ENCODE data around the gene ALPP.
"Not testable (repeated sequence)": the region's sequence is repeated elsewhere in the genome, so short reads cannot be mapped to it uniquely, and the experiment has no call there.

ALPP gene

DNA sequence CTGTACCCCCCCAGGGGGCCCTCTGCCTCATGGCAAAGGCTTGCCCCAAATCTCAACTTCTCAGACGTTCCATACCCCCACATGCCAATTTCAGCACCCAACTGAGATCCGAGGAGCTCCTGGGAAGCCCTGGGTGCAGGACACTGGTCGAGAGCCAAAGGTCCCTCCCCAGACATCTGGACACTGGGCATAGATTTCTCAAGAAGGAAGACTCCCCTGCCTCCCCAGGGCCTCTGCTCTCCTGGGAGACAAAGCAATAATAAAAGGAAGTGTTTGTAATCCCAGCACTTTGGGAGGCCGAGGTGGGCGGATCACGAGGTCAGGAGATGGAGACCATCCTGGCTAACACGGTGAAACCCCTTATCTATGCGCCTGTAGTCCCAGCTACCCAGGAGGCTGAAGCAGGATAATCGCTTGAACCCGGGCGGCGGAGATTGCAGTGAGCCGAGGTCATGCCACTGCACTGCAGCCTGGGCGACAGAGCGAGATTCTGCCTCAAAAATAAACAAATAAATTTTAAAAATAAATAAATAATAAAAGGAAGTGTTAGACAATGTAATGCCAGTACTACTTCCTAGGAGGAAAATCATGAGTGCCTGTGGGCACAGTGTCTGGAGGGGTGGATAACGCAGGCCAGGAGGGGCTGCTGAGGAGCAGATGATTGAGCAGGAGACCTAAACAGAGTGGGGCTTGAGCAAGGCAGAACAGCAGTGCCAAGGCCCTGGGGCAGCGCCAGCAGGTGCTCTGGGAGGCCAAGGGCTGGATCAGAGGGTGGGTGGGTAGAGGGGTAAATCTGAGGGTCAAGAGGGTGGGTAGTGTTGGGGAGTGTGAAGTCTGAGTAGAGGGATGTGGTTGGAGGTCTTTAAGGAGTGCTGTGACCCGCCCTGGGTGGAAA lies 4.0 kb downstream of the ALPP start:
- DNase-seq, result no peak

DNA sequence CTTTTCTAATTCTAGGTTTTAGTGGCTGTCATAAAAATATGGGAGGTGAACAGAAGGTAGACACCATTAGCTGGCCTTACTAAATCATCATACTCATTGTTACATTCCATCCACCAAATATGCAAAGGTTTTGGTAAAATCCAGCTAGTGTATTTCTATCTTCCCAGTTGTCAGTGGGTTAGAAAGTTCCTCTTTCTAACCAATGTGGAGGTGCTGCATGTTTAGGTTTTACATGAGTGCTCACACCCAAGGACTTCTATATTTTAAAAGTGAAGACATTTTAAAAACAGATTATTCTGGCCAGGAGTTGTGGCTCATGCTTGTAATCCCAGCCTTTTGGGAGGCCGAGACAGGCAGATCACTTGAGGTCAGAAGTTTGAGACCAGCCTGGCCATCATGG lies 5.9 kb downstream of the ALPP start:
- no peak for DNase-seq

DNA sequence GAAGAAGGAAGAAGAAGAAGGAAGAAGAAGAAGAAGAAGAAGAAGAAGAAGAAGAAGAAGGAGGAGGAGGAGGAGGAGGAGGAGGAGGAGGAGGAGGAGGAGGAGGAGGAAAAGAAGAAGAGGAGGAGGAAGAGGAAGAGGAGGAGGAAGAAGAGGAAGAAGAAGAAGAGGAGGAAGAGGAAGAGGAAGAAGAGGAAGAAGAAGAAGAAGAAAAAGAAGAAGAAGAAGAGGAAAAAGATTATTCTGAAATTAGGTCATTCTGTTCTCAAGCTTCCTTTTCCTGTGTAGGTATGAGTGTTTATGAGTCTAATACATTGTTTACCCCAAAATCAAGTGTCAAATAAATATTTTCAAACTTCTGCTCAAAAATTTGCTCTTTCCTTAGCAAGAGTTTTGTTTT lies 6.5 kb downstream of the ALPP start:
- not testable (repeated sequence) for DNase-seq

DNA sequence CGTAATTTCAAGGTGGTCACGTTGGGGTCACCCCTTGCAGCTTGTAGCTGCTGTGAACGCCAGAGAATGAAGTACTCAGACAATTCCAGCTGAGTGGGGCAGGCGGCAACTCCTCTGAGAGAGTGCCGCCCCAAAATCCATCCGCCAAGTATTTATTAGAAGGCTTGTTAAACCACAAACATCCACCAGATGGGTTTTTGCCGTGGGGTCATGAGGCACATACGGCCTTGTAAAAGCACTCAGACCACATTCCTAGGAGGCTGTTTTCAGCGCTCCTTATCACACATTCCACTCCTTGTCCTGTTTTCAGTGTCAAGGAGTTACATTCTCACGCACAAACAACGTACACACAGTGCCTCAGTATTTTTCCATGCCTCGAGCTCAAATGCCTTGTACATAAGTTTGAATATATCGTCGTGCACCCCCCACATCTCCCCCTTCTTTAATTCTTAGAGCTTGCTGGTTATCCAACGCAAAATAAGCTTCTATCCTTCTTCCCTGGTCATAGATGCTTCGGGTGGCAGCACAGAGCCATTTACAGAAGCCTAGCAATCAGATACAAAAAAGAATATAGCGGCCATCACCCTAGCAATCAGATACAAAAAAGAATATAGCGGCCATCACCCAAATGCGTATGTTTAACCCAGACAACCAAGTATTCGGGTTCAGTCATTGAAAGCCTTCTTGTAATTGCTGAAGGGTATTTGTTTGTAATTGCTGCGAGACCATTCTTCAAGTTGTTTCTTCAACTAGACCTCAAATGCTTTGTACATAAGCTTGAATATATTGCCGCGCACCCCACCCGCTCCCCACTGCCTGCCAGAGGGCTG lies 7.3 kb downstream of the ALPP start:
- no peak for DNase-seq

GRCh38 chr2:232386490-232386739 lies 7.9 kb downstream of the ALPP start:
- DNase-seq, result no peak

GRCh38 chr2:232386740-232387450 lies 8.3 kb downstream of the ALPP start:
- DNase-seq, result no peak

- no peak for DNase-seq
These were observed 9.1 kb downstream of the ALPP start for GRCh38 chr2:232387451-232388171.

DNA sequence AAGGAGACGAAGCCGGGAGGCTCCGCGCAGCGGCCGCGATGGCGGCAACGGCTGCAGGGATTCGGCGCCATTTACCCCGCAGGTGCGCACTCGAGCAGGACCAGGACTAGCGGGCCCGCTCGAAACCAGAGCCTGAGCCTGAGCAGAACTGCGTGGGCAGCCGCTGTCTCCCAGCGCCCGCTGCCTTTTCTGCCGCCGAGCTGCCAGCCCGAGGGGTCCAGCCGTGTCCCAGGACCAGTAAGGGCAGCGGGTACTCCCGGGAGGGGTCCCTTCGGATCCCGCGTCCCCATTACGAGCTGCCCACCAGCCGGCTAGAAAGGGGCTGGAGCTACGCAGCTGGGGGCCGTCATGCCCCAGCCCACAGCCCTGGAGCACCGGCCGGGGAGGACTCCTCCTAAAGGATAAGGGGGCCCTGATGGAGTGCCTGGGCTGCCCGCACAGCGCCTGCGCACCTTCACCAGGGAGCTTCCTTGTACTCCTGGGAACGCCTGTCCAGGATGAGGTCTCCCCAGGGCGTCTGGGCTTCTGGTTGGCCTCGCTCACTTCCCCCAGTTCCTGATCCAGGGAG lies 9.9 kb downstream of the ALPP start:
- no peak for DNase-seq

DNA sequence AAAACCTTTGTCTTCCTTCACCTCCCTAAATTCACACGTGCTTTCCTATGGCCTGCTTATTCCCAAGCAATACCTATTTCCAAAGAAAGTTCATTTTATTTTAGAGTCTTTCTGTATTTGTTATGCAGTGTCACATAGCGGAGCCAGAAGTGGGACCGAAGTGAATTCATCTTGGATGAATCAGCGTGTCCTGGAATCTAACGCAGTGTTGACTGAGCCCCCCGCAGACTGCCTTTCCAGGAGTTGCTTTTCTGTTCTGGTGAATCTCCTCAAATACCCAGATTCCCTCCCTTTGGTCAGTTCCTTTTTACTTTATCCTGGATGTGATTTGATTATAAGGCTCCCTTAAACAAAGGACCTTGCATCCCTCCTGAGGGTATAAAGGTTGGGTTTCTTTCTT lies 10.8 kb downstream of the ALPP start:
- no peak for DNase-seq

DNA sequence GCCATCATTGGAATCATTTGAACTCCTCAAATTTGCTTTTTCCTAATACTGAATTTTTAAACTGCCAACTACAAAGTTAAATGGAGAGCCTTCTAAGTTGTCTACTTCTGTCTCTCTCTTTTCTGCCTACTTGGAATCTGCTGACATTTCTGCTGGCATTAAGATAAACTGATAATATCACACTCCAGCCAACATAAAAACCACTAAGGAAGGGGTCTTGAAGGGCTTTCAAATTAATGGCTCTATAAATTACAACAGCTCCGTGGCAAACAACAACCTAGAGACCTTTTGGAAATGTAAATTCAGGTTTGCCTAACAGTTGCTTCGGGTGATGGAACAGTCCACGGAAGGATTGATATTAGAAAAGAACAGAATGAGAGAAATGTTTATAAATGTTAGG lies 12.1 kb downstream of the ALPP start:
- DNase-seq, result no peak

DNA sequence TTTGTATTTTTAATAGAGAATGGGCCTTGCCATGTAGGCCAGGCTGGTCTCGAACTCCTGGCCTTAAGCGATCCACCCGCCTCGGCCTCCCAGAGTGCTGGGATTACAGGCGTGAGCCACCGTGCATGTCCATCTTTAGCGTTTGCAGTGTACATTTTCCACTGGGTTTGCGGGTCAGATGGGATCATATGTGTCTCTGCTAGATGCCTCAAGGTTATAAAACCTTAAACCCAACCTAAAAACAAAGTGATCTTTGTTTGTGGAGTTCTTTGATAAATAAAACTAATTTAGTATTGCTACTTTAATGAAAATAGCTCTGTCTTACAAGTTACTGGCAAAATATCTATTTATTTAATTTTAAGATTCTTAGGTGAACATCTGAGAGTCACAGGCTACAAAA lies 15.0 kb downstream of the ALPP start:
- DNase-seq, result no peak

DNA sequence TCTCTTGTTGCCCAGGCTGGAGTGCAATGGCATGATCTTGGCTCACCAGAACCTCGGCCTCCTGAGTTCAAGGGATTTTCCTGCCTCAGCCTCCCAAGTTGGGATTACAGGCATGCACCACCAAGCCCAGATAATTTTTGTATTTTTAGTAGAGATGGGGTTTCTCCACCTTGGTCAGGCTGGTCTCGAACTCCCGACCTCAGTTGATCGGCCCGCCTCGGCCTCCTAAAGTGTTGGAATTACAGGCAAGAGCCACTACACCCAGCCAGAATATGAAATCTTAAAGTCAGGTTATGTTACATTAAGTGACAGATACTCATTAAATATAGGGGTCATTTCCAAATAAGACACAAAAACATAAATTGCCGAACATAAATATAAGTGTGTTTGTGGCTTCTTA lies 15.9 kb downstream of the ALPP start:
- DNase-seq, result not testable (repeated sequence)

GRCh38 chr2:232395586-232395985 lies 17.0 kb downstream of the ALPP start:
- DNase-seq, result no peak

GRCh38 chr2:232396683-232397082 lies 18.1 kb downstream of the ALPP start:
- DNase-seq, result no peak

DNA sequence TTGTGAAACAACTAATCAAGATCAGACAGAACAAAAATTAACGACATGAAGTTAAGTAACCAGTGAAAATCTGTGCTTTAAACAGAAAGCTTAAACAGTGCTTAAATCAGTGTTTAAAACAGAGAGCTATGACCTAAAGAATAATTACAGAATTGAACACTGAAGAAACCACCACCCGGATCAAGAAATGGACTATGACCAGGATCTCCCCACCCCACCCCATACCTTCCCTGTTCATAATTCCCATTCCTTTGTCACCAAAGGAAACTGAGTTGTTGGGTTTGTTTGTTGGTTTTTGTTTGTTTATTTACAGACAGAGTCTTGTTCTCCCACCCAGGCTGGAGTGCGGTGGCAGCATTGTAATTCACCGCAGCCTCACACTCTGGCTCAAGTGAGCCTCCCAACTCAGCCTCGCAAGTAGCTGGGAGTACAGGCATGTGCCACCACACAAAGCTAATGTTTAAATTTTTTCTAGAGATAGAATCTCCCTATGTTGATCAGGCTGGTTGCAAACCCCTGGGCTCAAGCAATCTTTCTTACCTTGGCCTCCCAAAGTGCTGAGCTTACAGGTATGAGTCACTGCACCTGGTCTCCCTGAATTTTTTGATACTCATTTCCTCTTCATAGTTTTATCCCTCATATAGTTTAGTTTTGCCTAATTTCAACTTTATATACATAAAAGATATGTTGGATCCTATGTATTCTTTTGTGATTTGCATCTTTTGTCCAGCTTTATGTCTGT lies 19.9 kb downstream of the ALPP start:
- DNase-seq, result no peak

- DNase-seq, result no peak
These were observed 21.9 kb downstream of the ALPP start for GRCh38 chr2:232400256-232401015.

DNA sequence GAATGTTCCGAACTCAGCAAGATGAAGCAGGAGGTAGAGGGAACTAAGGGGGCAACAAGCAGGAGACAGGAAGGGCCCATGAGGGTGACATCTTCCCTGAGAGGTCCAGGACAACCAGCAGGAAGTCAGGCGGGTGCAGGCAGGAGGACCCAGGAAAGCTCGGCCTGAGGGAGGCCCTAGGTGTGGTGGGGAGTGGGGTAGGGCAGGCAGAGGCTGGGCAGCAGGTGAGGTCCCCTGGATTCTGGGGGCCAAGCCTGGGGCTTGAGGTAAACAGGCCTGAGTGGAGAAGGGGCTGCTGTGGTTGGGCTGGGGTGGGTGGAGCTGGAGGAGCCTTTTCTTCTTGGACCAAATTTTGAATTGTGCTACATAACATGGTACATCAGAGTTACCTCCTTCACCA lies 24.0 kb downstream of the ALPP start:
- no peak for DNase-seq

- DNase-seq, result no peak
These were observed 27.5 kb downstream of the ALPP start for GRCh38 chr2:232405943-232406510.

GRCh38 chr2:232406556-232407310 lies 28.2 kb downstream of the ALPP start, which contains the start of gene ALPG:
Gene ALPG (plus strand): TSS chr2:232406844. CDS start chr2:232406895, 51 bp downstream.
- DNase-seq, result no peak

Measured in activated T-cell treated with anti-CD3 and anti-CD28 coated beads, Interleukin-2, amount 50 U/mL, for 1 hour (primary cell).